Epidermal melanocyte (primary cell): ENCODE data around the gene OXLD1.
A peak's percentile ranks its signal among the peaks of the same experiment; 100 is the strongest.
"Not testable (repeated sequence)": the region's sequence is repeated elsewhere in the genome, so short reads cannot be mapped to it uniquely, and the experiment has no call there.

Experiments
- DNase-seq: peaks from one replicate; pipeline ENCODE4 v3.0.0; 2011; ENCODE audit warnings: low spot score; ENCODE audit not compliant: insufficient read length

Gene OXLD1

DNA sequence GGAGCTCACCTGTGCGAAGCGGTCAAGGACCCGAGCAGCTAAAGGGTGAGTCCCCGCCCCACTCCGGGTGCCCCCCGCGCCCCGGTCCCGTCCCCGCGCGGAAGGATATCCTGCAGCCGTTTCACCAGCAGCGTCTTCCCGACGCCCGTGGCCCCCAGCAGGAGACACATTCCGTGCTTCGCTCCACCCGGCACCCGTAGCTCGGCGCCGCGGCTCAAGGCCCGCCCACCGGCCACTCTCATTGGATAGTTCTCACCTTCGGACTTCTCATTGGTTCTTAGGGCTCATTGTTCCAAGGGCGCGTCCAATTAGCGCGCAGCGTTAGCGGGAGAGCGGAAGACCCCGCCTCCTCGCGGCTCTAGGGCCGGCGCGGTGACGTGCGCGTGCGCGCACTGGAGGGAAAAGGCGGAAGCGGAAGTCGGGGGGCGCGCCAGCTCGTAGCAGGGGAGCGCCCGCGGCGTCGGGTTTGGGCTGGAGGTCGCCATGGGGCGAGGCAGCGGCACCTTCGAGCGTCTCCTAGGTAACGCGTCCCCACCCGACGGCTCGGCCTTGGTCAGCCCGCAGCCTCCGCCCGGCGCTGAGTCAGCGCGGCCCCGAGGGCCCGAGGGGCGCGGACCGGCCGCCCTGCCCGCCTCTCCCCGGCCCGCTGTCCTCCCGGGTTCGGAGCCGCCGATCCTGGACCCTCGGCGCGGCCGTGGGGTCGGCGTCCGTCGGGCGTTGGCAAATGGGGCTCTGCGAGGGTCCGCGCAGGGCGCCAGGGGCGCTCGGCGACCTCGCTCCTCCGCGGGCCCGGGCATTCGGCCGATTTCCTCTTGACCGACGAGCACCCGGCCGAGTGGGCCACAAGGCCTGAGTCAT is 17.4 kb upstream of the OXLD1 start, which contains the start of the genes ARL16 and HGS:
TSS of gene ARL16 (minus strand) at position 214 of the 858 bp plus-strand sequence. CDS start at position 170, 44 bp downstream.
TSS of gene HGS (plus strand) at position 428 of the 858 bp plus-strand sequence. CDS start at position 484, 56 bp downstream.
- peak; percentile 100 for DNase-seq

DNA sequence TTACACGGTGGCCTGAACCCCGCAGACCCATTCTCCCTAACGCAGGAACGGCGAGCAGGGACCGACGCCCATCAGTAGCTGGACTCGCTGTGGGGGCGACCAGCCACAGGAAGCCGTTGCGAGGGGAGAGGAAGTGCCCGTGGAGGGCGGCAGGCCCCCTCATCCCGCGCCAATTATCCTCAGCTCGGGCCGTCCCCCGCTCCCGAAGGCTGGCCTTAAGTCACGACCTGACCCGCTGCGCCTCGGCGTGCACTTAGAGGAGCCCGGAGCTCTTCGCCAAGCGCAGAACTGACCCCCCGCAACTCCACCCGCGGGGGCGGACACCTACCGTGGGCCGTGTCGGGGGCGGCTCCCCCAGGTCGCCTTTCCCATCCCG is 16.8 kb upstream of the OXLD1 start:
- DNase-seq: no peak

DNA sequence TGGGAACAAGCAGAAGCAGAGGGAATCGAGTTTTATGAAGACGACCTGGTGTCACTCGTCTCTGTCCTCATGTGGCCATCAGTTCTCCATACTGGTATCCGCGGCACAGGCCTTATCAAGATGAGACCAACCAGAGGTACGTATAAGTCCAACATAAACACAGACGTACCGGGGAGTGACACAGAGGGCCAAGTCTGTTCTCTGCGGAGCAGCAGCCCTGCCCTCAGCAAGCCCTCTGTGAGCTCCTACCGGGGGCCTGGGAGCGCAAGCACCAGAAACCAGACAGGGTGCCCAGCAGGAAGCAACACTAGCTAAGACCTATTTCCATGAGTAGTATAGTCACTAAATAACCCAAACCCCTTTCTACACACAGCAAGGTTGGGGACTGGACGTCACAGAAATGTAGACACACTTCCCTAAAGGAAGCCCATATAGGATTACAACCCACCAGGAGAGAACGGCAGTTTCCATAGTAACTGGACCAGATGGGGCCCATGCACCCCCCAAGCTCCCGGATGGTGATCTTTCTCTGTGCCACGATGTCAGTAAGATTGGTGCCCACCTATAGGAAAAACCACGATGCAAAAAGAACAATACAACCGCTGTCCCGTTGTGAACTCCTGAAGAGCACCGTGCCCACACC is 16.3 kb upstream of the OXLD1 start:
- DNase-seq: no peak

GRCh38 chr17:81681672-81682071 is 15.3 kb upstream of the OXLD1 start:
- DNase-seq: no peak

DNA sequence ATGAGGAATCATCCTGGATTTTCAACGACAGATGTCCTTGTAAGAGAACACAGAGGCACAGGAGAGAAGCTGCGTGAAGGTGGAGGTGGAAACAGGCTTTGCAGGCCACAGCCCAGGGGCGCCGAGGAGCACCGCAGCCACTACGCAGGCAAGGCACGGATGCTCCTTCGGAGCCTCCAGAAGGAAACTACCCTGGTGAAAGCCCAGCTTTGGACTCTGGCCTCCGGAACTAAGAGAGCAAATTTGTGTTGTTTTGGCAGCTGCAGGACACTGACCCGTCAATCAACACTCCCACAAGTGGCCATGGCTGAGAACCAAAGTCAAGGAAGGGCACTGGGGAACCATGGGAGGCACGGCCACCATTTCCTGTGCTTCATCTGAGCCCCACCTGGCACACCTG is 13.7 kb upstream of the OXLD1 start:
- DNase-seq: no peak

- DNase-seq: no peak
Measured at GRCh38 chr17:81676906-81677305, 10.5 kb upstream of the OXLD1 start.

GRCh38 chr17:81675515-81676221 is 9.3 kb upstream of the OXLD1 start:
- DNase-seq: not testable (repeated sequence)

DNA sequence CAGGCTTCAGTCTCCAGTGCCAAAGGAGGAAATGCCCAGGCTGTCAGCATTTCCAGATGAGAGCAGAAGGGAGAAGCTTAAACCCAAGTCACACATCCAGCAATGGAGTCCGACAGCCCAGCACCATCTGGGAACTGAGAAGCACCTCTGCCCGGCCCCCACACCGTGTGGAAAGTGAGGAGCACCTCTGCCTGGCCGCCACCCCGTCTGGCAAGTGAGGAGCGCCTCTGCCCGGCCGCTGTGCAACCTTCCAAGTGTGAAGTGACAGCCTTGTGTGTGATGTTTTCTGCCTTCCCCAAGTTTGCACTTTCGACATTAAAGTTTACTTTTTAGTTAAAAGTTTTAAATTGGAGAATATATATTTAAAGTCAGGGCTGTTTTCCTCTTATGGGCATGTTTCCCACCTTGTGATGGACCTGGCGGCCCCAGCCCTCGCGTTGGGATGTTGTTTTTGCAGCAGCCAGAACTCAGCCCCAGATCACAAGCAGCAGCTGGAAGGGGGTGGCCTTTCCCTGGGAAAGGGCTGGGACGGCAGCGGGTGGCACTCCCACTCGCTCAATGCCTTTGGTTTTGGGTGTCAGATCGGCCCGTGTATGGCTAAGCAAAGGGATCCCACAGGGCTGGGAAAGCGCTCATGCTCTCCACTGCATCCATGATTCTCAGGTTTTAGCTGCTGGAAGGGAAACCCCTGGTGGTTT is 7.3 kb upstream of the OXLD1 start:
- DNase-seq: no peak

DNA sequence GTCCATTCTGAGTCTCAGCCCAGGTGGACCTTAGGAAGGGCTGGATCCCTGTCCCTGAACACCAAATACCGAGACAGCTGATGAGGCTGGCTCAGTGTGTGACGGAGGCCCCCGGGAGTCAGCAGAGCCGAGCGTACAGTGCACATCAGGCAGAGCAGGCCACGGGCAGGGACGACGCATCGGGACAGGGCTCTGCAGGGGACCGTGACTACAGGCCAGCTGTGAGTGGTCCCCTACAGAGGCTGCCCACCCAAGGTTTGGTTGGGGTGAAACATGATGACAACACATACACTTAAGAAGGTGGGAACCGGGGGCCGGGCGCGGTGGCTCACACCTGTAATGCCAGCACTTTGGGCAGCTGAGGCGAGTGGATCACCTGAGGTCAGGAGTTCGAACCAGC is 6.5 kb upstream of the OXLD1 start:
- no peak for DNase-seq

GRCh38 chr17:81672504-81672903 is 6.1 kb upstream of the OXLD1 start:
- no peak for DNase-seq

GRCh38 chr17:81667754-81668153 is 1.3 kb upstream of the OXLD1 start:
- DNase-seq: no peak

DNA sequence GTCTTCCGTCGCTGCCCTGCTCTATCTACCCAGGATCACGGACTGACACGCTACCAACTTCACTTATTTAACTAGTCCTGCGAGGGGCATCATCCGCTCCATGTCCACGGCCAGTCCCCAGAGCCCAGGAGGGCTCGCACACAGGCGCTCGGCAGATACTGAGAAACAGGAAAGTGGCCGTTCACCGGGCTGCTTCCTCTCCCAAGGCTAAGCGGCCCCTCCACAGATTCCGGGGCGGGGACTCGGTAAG is 388 bp downstream of the OXLD1 start:
- DNase-seq: no peak

DNA sequence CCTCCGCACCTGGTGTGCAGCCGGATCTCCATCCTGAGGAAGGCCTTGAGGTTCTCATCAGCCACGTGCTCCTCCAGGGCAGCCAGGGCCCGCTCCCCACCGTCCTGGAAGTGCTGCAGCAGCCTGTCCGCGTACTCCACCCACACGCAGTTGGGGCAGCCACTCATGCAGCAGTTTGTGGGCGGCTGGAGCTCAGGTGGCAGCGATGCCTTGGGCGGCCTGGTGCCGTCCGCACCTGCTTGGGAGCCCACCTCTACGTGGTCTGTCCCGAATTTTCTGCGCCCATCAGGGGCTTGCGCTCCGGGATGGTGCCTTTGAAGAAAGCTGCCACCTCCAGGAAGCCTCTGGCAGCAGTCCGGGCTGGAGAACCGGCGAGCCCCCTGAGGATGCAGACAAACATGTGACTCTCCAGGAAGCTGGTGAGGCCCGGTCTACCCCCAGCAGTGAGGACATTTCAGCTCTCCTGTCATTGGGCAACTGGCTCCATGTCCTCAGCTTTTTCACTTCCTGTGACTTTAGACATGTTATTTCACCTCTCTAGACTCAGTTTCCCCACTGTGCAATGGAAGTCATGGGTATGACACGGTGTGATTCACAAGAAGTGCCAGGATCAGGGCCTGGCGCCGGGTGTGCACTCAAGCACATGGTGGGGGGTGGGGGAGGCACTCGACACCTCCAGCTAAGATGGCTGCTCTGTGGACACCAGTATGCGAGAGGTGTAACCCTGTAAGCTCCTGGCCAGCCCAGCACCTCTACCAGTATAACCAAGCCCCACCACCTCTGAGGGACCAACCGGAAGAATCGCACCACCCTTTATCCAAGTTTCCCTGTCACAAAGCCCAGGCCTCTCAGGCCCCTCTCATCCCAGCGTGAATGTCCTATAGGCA is 957 bp downstream of the OXLD1 start:
- DNase-seq: no peak

DNA sequence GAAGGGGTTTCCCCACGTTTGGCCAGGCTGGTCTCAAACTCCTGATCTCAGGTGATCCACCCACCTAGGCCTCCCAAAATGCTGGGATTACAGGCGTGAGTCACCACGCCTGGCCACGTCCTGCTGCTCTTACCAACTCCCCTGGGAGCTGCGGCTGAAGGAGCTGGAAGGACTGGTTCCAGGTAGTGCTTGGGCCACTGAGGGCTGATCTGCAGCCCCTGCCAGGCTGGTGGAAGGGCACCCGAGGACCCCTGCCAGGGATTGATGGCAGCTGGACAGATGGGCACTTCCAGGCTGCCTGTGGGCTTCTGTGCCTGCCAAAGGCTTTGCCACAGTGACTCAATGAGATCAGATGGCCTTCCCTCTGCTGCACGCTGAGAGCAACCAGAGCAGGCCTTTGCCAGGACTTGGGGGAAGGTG is 2.3 kb downstream of the OXLD1 start:
- DNase-seq: no peak

GRCh38 chr17:81662002-81662401 is 4.4 kb downstream of the OXLD1 start:
- no peak for DNase-seq

DNA sequence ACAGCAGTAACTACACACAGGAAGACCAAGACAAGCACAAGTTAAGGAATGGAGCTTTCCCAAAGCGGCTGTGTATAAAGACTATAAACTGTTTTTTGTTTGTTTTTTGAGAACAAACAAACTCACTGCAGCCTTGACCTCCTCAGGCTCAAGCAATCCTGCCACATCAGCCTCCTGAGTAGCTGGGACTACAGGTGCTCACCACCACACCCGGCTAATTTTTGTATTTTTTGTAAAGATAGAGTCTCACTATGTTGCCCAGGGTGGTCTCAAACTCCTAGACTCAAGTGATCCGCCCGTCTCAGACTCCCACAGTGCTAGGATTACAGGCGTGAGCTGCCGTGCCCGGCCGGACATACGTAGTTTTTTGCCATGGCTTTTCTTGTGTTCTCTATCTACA is 6.0 kb downstream of the OXLD1 start:
- no peak for DNase-seq

- no peak for DNase-seq
Measured at GRCh38 chr17:81659038-81659437, 7.4 kb downstream of the OXLD1 start.

GRCh38 chr17:81656835-81657234 is 9.6 kb downstream of the OXLD1 start:
- no peak for DNase-seq

GRCh38 chr17:81656118-81656743 is 10.2 kb downstream of the OXLD1 start, which contains the start of gene PDE6G:
Gene PDE6G (minus strand): TSS chr17:81656542. CDS start chr17:81653305, 3,237 bp downstream.
- DNase-seq: no peak
